Glomerular endothelial cell (primary cell): ENCODE measurements around the gene PHACTR3. TPM values are rescaled to one million over a fixed set of nuclear protein-coding genes. Genes with fewer than 3 reads are reported as not detected.

ENCODE experiments used
- DNase-seq: peaks from one replicate; pipeline ENCODE4 v3.0.0-alpha.2; 2011; ENCODE audit warnings: low read depth, low spot score; ENCODE audit errors: extremely low read depth
- total RNA-seq: library from RNA; depleted of rRNA; stranded (reverse); fragments of >200 nt; gene quantifications from 2 replicates; pipeline ENCODE4 v1.2.3, GENCODE V29; 2015

Gene PHACTR3
- total RNA-seq, 1 donor from 2014 or later: not detected

DNA sequence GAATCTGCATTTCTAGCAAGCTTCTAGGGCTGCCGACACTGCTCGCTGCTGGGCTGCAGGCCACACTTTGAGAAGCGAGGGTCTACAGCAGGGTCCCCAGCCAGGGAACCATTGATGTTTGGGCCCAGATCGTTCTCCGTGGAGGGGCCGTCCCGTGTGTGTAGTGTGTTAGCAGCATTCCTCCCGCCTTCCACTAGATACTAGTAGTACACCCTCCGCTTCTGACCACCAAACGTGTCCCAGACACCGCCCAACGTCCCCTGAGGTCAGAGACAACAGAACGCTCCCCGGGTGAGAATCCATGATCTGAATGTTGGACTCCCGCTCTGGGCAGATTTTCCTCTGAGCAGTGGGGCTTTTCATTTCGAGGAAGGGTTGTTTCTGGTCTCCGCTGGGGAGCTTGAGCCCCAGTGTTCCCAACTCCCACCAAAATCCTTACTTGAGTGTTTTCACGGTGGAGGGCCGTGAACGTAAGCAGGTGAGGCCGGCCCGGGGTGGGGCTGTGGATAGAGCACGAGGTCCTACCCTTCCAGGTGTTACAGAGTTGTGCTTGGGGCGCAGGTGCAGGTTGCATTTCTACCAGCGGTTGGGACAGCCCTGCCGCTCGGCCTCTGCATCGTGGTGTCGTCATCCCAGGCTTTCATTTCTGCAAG, 204.5 kb downstream of the PHACTR3 start:
- no peak for DNase-seq

DNA sequence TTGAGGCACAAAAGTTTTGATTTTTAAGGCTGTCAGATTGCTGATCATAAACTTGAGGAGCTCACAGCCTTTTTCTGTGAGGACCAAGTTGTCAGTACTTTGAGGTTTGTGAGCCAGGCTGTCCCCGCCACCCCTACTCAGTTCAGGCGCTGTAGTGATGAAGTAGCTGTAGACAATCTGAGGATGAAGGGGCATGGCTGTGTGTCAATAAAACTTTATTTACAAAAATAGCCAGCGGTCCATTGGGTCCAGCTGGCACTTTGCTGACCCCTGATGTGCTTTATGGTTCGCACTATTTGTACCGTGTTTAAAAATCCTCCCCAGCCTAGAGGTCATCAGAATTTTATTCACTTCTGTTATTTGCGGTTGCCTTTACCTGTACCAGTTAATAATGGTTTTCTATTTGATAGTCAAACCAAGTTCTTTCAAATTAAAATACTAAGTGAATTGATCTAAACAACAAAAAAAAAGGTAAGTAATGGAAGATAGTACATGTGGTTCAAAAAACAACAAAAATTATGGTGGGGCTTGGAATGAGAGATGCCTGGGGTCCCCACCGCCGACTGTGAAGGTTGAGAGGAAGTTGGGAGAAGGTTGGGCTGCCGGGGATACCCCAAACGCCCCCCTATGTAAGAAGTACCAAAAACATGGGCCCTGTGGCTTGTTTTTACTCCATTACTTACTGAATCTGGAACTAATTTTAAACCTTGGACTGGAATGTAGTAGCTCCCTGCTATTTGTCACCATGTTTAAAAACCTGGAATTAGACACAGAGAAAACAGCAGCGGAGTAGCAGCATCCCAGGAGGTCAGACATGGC, 205.5 kb downstream of the PHACTR3 start:
- no peak for DNase-seq

DNA sequence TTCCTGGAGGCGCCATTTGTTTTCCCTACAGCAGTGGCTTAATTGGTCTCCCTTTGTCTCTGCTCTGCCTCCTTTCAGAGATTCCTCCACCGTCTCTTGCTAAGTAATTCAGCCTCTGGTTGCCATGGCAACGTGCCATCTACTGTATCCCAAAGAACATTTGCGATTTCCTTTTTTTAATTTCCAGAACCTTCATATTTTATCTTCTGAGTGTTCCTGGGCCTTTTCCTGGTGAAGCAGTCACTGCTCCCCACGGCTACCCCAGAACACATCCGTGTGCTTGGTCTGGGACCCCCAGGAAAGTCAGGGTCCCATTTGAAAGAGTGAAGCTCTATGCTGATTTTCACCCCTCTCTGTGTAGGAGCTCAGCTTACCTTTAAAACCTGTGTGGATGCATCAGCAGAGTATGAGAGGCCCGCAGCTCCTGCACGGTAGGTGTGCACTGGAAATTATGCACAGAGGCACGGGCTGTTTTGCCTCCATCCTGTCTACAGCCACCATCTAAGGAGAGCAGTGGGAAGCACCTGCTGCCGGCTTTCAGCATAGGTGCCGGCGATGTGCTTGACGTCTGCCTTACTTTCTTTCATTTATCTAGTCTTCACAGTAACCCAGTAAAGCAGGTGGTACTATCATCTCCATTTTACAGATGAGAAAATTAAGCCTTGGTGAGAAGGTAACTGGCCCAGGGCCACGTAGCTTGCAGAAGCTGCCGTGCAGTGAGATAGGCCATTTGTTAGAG, 206.3 kb downstream of the PHACTR3 start:
- DNase-seq: no peak

GRCh38 chr20:59811681-59812171, 207.4 kb downstream of the PHACTR3 start:
- no peak for DNase-seq

- DNase-seq: no peak
These were observed 208.2 kb downstream of the PHACTR3 start for GRCh38 chr20:59812286-59813125.

- DNase-seq: no peak
These were observed 209.0 kb downstream of the PHACTR3 start for GRCh38 chr20:59813126-59813947.

DNA sequence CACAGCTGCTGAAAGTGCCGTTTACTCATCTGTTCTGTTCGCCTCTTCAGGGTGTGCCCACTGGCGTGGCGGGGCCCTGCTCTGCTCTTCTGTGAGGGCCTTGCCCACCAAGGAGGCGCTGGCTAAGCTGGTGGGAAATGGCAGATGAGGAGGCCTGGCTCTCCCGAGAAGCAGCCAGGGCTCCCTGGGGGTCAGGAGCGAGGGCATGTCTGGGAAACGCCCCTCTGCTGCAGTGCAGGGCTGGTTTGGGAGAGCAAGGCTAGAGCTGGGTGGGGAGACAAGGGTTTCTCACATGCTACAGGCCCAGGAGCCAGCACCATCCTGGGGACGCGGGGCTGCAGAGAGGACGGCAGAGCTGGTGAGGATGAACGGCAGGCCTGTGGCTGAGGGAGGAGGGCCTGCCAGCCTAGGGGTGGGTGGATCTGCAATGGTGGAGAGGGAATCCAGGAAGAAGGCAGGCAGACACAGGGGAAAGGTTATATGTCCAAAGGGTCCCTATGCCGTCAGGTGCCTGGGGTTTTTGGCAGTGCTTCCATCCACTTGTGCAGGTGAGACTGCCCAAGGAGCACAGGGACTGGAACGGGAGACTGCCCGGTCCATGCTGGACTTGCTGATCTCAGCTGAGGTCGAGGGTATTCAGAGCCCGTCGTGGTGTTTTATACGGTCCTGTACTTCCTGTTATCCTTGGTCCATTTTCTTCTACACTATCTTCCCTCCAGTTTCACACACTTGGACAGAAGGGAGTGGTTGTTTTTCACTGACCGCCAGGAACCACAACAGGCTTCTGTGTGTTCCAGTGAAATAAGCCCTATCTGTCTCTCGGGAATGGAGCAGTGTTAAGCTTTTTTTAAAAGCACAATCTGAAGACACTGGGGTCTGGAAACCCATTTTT, 209.9 kb downstream of the PHACTR3 start:
- no peak for DNase-seq

DNA sequence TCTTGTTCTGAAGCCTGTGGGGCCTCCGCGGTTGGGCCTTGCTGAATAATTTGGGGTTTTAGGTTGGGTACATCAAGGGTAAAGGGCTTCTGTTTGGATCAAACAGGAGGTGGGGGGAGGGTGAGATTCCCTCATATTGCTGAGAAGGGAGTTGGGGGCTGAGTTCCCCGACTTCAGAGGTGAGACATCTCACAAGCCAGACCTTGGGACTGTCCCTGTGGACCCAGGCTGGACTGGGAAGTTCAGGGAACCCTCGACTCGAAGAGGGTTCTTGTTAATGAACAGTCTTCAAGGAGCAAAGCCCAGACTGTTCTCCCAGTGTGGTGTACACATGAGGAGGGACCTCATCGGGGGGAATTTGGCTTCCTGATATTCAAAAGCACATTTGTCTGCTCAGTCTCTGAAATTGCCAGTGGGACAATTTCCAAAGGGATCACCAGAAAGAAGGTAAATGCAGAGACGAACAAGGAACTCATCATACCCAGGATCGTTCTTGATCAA, 210.6 kb downstream of the PHACTR3 start:
- DNase-seq: no peak

- no peak for DNase-seq
These were observed 211.9 kb downstream of the PHACTR3 start for GRCh38 chr20:59816146-59816738.

GRCh38 chr20:59817406-59817805, 213.1 kb downstream of the PHACTR3 start:
- no peak for DNase-seq

GRCh38 chr20:59817846-59818615, 213.7 kb downstream of the PHACTR3 start:
- no peak for DNase-seq

DNA sequence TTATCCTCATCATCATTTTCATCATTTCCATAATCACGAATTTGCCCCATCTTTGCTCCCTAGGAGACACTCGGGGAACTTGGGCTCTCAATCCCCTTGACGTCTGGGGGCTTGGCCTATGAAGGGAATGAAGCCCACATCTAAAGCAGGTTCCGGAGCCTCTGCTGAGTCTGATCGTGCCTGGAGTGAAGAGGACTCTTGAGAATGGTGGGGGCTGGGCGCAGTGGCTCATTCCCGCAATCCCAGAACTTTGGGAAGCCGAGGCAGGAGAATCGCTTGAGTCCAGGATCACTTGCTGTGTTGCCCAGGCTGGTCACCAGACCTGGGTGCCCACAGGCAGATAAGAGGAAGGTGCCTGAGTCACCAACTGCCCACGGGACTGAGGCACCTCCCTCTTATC, 214.6 kb downstream of the PHACTR3 start:
- DNase-seq: no peak

DNA sequence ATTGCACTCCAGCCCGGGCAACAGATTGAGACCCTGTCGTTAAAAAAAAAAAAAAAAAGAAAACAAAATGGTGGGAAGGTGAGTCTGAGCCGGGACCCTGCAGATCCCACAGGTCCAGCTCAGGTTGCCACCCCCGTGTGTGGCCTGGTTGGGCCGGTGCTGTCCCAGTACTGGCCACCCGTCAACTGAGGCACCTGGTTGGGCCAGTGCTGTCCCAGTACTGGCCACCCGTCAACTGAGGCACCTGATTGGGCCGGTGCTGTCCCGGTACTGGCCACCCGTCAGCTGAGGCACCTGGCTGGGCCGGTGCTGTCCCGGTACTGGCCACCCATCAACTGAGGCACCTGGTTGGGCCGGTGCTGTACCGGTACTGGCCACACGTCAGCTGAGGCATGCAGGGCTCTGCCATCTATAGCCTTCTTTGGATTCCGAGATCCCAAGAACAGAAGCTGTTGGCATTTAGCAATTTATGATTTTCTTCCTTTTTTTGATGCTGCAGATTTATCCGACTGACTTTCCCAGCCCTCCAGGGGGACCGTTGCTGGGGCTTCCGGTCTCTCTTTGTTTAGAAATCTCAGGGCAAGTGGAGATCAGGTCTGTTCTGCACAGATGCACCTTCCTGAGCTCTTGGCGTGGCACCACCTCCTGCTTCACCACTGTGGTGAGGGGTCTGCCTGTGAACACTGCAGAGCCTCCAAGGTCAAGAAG, 215.3 kb downstream of the PHACTR3 start:
- no peak for DNase-seq

GRCh38 chr20:59820204-59821041, 216.1 kb downstream of the PHACTR3 start:
- DNase-seq: no peak

- no peak for DNase-seq
These were observed 216.9 kb downstream of the PHACTR3 start for GRCh38 chr20:59821201-59821600.

DNA sequence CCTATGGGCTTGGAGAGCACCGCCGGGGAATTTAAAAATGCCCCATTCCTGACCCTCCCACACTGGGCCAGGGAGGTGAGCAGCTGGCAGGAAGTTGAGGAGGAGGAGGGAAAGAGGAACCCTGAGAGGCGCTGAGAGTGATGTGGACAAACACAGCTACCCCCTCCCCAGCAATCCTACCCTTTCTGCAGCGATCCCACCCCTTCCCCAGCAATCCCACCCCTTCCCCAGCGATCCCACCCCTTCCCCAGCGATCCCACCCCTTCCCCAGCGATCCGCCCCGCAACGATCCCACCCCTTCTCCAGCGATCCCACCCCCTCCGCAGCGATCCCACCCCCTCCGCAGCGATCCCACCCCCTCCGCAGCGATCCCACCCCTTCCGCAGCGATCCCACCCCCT, 217.4 kb downstream of the PHACTR3 start:
- no peak for DNase-seq
